GM18508 (cell line): Measurements from ENCODE around the gene PHF3.
A peak's percentile ranks its signal among the peaks of the same experiment; 100 is the strongest.

Experiments used
- ATAC-seq: cut with Tn5 transposase; IDR thresholded peaks from one replicate; pipeline ENCODE4 v1.9.1; 2021; ENCODE audit warnings: moderate number of reproducible peaks; ENCODE audit not compliant: insufficient read depth, unreplicated experiment

PHF3 gene

DNA sequence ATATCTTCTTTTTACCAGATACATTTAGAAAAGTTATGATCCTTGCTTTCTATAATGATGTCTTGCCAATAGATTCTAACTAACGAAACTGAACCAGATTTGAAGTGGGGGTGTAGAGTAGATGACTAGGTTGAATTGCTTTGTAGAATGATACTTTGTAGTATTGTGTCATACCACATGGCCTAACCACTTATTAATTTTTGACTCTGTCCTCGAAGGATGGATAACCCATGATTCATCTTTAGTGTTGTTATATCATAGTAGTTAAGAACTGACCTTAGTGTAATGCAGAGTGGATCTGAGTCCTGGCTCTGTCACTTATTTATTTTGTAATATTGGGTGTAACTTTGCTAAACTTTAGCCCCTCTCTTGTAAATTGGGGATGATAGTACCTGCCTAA lies 4.5 kb downstream of the PHF3 start:
- no peak for ATAC-seq

DNA sequence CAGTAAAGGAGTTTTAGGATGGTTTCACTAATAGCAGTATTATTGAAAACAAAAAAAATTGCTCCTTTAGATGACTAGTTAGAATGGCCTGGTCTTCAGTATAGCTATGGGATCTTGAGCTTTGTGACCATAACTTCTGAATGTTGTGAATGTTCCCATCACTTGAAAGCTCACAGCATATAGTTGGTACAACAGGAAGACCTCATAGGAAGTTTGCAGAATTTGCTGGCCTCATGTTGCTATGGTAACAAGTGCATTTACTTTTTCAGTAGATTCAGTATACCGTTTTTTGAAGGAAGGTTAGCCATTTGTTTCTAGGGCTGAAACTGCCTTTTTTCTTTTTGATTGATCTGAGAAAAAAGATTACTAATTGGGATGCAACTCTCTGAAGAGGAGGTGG lies 8.3 kb downstream of the PHF3 start:
- ATAC-seq: no peak

DNA sequence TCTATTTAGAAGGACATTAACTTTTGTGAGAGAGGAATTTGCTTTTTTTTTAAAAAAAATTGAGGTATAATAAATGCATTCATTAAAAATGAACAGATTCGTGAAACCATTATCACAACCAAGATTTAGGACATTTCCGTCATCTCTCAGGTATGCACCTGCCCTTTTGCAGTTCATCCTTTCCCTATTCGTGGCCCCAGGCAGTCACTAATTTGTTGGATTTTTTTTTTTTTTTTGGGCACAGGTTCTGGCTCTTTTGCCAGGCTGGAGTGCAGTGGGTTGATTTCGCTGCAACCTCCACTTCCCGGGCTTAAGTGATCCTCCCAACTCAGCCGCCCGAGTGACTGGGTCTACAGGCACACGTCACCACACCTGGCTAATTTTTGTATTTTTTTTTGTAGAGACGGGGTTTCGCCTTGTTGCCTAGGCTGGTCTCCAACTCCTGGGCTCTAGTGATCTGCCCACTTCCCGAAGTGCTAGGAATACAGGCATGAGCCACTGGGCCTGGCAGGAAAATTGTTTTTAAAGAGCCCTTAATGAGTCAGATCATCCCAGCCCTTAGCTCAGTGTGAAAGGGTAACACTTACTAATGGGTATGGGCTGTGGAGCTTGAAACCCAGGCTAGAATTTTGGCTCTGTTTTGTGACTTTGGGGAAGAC lies 9.2 kb downstream of the PHF3 start:
- ATAC-seq: no peak

DNA sequence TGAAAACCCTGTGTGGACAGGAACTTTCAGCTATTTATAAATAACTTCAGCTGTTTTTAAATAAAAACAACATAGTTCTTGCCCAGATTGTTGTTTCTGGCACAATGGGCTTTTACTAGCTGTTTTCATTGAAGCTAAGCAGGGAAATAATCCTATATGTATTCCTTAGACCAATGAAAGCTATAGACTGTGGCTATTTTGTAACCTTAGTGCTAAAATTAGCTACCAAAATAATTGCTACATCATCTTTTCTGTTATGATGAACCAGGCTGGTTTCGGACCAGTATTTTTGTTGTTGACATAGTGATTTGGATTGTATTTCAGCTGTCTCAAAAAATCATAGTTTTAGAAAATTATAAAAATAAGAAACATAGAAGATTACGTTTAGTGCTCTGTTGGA lies 13.7 kb downstream of the PHF3 start:
- ATAC-seq: no peak

DNA sequence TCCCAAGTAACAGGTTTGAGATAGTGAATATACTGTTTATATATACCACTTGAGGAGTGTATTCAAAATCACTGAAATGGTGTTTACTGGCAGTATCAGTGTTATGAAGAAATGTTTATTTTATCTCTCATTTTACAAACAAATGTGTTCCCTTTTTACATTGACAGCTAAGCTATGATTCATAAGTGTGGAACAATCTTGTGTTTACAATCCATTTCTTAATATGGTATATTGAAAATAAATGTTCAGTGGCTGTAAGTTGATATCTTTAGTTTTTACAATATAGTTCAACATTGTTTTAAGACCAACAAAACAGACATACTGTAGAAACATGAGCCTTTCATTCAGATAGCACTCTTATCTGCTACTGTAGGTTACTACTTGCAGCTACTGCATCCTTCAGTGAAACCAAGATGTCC lies 14.3 kb downstream of the PHF3 start:
- no peak for ATAC-seq

DNA sequence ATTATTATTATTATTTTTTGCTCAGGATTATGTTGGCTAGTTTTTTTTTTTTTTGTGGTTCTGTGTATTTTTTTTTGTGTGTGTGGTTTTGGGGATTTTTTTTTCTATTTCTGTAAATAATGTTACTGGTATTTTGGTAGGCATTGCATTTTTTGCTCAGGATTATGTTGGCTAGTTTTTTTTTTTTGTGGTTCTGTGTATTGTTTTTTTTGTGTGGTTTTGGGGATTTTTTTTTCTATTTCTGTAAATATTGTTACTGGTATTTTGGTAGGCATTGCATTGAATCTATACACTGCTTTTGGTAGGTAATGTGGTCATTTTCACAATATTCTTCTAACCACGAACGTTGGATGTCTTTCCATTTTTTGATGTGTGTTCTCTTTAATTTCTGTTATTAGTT lies 17.4 kb downstream of the PHF3 start:
- ATAC-seq: no peak

DNA sequence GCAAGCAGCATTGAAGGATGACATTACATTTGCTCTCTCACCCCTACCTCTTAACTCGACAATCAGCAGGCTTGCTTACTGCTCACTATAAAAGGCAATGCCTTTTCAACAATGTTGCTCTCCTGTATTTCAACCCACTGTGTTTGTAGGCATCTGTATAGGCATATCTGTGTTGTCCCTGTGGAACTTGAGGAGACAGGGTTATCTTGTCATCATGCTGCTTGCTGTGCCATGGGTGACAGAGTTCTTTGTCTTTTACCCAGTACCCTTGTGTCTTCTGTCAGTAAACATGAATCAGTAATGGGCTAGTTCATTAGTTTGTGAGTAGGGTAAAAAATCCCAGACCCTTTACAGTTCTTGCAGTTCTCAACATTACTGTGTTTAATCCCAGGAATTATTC lies 25.2 kb downstream of the PHF3 start:
- ATAC-seq: no peak

DNA sequence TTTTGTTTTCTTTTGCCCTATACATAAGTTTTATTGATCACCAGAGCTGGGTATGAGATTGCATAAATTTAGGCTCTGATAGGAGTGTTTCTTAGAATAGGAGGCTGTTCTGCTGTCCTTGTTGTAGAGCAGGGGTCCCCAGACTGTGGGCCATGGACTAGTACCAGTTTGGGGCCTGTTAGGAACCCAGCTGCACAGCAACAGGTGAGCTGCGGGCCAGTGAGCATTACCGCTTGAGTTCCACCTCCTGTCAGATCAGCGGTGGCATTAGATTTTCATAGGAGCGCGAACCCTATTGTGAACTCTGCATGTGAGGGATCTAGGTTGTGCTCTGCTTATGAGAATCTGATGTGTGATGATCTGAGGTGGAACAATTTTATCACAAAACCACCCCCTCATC lies 26.2 kb downstream of the PHF3 start:
- ATAC-seq: no peak

DNA sequence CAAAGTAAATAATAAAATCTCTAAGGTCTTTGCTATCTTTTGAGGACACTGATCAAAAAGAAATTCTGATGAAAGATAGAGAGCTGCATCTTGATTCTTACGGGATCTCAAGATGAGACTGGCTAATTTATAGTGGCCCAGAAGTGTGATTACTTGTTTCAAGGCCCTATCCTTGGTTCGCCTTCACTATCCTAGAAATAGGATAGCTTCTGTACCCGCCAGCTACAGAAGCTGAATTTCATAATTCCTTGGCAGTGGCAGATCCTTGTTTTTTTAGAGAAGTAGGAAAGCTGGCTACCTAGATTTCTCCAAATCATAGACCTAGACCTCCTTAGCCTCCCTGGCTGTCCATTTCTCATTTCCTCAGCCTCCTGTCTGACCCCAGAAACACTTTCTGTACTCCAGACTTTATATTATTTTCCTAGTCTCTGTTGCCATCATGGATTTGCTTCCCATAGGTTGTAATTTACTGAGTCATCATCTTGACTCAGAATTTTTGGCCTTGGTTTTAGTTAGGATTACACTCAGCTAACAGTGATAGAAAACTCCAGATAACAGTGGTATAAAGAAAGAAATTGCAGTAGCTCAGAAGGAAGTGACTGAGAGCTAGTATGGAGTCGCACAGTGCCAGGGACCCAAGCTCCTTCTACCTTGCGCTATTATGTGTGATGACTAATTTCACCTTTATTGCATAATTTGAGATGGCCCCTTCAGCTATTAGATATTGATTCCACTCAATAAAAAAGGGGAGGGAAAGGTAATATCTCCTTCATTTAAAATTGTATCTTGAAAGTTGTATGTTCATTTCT lies 27.7 kb downstream of the PHF3 start:
- no peak for ATAC-seq

DNA sequence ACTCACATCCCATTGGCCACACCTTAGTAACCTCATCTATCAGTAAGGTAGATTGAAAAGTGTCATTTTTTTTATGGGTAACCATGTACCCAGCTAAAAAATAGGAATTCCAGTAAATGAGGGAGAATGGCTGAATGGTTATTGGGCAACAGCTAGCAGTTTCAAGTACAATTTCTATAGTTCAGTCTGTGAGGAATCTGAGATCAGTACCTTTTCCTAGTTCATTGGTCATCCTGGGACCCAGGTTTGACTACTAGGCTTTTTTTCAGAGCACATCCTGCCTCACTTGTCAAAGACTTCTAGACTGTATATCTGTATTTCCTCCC lies 28.3 kb downstream of the PHF3 start:
- ATAC-seq: no peak

DNA sequence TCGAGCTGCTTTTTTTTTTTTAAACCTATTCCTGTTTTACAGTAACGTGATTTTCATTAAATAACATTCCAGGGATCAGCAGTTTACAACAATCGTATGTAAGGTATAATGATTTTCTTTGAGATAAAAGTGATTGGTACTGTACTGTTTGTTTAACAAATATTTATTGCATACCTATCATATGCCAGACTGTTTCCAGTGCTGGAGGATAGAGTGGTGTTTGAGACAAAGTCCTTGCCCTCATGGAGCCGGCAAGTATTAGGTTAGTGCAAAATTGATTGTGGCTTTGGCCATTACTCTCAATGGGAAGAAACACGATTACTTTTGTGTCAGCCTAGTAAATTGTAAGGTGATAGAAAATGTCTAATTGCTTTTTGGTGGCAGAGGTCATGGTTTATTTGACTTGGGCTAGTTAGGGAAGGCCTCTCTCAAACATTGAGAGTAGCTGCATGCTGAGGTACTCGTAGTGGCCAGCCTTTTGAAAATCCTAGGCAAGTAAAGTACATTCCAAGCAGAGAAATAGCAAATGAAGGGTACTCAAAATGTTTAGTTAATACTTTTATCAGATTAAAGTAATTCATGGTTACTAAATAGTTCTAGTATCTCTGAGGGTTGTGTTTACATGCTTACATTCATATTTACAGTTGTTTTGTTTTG lies 35.6 kb downstream of the PHF3 start:
- ATAC-seq: no peak

DNA sequence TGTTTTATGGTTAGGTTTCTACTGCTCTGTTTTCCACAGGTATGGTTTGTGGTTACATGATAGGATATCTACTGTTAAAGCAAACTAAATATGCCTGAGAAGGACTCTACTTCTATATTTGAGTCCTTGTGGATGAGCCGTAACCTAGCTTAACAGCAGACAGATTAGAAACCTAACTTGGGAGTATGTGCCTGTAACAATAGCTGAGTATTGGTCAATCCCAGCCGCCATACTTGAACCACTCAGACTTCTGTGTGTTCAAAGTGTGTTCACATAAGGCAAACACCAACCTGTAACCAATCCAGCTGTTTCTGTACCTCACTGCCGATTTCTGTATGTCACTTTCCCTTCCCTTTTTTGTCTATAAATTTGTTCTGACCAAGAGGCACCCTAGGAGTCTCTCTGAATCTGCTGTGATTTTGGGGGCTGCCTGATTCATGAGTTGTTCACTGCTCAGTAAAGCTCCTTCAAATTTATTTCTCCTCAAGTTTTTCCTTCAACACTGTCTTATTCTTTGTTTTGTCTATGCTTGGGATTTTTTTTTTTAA lies 37.1 kb downstream of the PHF3 start:
- ATAC-seq: no peak

DNA sequence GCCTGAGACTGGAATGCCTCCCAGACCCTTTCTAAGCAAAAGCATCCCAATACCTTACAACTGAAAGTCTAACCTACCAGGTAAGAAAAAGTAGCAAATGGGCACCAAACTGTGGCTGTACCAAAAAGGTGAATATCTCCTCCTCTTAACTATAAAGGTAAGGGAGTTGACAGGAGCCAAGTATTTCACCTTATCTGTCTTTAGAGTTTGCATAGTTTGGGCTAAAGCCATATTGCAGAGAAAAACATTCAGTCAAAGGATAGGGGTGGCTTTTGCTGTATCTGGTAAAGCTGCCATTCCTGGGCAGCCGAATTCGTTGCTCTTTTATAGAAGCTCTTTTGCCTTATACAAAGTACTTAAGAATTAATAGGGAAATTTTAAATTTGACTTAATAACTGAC lies 38.1 kb downstream of the PHF3 start:
- ATAC-seq: no peak

DNA sequence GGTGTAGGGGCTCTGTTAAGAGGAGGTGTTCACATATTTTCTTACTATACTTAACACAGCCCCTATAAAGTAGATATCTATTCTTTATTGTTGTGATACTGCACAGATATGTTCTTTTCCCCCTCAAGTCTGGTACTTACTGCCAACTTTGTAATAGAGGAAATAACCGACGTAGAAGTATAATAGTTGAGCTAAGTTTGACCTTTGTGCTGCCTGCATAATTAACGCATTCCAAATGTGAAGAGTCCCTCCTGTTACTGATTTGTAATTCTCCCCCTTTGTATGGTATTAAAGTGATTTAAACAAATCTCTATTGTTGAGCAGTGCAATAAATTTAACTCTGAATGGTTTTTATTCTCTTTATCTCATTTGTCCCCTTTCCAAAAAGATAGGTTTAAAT lies 39.0 kb downstream of the PHF3 start:
- ATAC-seq: no peak

DNA sequence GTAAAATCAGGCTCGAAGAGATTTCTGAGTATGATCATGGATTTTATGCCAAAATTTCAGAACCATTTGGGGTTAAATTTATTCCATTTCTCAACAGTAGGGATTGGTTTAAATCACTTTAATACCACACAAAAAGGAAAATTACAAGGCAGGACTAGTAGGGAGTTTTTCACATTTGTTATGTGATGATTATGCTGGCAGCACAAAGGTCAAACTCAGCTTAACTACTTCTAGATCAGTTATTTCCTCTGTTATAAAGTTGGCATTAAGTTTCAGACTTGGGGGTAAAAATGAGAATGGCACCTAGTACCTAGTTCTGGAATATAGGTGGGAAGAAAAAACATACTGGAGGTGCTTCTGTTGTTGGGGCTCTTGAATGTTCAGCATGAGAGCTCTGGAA lies 39.5 kb downstream of the PHF3 start:
- no peak for ATAC-seq

DNA sequence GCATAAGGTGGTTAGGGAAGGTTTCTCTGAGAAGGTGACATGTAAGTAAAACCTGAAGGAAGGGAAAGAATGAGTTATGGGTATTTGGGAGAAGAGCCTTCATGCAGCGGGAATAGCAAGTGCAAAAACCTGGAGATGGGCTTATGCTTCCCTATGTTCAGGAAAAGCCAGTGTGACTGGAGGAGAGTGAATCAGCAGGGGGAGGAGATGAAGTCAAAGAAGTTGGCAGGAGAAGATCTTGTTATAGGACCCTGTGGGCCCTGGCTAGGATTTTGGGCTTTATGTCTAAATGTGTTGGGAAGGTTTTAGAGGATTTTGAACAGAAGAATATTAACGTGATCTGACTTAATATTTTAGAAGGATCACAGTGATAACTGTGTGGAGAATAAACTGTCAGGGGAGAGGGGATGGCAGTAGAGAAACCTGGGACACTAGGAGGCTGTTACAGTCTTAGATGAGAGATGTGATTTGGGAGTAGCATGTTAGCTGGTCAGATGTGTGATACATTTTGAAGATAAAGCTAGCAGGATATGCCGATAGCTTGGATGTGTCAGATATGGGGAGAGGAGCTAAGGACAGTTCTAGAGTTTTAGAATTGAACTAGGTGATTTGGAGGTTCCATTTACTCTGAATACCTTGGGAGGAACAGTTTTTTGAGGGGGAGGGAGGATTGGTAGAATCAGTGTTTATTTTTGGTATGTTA lies 41.0 kb downstream of the PHF3 start:
- ATAC-seq: no peak

DNA sequence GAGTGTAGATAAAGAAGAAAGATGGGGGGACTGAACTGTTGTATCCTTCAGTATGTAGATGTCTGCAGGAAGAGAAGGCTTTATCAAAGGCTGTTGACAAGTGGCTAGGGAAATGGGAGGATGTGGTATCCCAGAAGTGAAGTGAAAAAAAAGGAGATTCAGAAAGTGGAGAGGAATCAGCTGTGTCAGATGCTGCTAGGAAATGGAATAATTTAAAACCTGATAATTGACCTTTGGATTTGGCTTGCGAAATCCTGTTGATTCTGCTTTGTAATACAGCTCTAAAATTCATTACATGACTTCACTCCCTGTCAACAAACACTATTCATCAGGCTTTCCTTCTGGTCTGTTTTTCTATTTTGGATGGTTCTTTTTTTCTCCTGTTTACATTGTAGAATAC lies 41.7 kb downstream of the PHF3 start:
- no peak for ATAC-seq

DNA sequence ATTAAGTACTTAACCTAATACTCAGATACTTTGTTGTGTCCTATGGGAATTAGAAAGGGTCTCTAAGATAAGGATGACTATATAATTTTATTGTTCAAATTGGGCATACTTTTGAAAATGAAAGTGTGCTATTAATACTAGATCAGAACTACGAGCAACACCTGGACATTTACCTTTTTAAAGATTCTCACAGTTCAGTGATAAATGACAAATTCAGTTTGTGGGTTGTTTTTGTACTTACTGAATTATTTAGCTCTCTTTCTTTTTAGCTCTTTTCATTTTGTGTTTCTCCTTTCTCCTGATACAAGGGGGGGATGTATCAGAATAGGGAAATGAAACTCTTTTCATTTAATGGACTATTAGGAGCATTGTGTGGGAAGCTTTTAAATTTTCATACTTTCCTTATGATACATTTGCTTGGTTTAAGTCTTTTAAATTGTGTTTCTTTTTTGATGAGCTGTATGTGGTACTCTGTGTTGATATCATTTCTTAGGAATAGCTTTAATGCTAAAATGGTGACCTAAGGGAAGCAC lies 47.5 kb downstream of the PHF3 start:
- ATAC-seq: no peak

DNA sequence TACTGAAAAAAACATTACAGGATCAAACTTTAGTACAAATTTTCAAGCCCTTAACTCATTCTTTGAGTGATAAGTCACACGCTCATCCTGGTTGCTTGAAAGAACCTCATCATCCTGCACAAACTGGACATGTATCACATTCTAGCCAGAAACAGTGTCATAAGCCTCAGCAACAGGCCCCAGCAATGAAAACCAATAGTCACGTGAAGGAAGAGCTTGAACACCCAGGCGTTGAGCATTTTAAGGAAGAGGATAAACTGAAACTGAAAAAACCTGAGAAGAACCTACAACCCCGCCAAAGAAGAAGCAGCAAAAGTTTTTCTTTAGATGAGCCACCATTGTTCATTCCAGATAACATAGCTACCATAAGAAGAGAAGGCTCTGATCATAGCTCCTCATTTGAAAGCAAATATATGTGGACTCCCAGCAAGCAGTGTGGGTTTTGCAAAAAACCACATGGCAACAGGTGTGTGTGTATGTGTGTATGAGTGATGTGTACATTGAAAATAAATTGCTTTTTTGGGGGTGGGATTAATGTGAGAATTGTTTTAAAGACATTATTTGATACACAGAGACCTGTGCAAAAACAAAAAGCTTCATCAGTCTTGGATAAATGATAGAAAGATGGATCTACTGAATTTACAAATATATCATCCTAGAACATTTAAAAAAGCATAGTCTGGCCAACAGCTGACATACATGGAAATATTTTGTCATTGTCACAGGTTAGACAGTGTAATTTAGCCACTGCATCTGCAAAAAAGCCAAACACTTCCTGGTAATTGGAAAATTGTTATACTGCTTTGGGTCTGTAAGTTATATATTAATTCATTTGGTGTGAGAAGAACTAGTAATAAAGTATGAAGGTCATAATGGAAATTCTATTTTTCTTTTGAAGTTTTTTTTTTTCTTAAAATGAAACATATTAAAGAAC lies 50.1 kb downstream of the PHF3 start:
- ATAC-seq: peak; percentile 78

DNA sequence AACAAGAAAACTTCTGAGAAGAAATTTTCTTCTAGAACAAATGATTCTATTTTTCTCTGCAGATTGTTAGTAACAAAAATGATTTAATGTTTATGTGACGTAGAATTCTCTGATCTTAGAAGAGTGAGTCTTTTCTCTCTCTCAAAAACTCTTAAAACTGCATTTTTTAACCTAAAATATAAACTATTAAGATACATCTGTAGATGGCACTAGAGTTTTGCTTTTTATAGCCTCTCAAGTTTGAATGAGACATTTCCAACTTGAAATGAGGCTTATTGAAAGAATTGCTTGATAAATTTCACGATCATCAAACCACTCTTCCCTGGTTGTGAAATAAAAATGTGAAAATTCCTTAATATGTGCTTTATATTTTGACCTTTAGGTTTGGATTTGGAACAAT lies 53.8 kb downstream of the PHF3 start:
- ATAC-seq: no peak
